HCT116 (cell line): ENCODE measurements around the gene EGFR. TPM values are rescaled to one million over a fixed set of nuclear protein-coding genes. Genes with fewer than 3 reads are reported as not detected.

ENCODE experiments used
- ATAC-seq: fragments of 200-7000 bp; cut with Tn5 transposase; 2 replicates; pipeline ENCODE4 v1.9.1; 2020; ENCODE audit warnings: mild to moderate bottlenecking, moderate library complexity
- BruUV-seq: library from RNA; stranded (reverse); fragments of 400-500 nt; replicated peaks from 2 replicates; lab custom pipeline; 2021; lab: Mats Ljungman, UMichigan
- CTCF ChIA-PET: fragments of 300-600 bp; sonication (Branson Sonifier 250); formaldehyde crosslinking; loops from one replicate; lab custom pipeline; 2021; ENCODE audit warnings: antibody characterized with exemption; lab: Charles Lee
- POLR2A ChIA-PET: fragments of 300-600, 350-600 bp; sonication (Branson Sonifier 250); formaldehyde crosslinking; loops from one replicate; lab custom pipeline; 2021; ENCODE audit warnings: antibody characterized with exemption; lab: Charles Lee
- RAD21 ChIA-PET, 2 experiments: fragments of 300-600 bp; sonication (Branson Sonifier 250); formaldehyde crosslinking; loops; one replicate each; lab custom pipeline; 2023; ENCODE audit warnings: low total read pairs in 2 of 2; ENCODE audit not compliant: uncharacterized antibody in 2 of 2, unreplicated experiment in 2 of 2, low non-redundant PET in 1 of 2; lab: Charles Lee
- DNase-seq: peaks from one replicate; pipeline ENCODE4 v3.0.0-alpha.2; 2010; ENCODE audit warnings: low read depth, low spot score
- H2AFZ ChIP-seq: fragments of 200-600 bp; shearing (Covaris generic), sonication (generic); 2 replicates; pipeline ENCODE4 v1.6.1; 2017; ENCODE audit warnings: low read depth, mixed run types, mixed read lengths, antibody characterized with exemption, low read length; ENCODE audit not compliant: poor library complexity, severe bottlenecking
- H3K27ac ChIP-seq: 2 replicates; pipeline ENCODE4 v1.5.1; 2012; ENCODE audit warnings: low read depth, low read length
- H3K27me3 ChIP-seq: fragments of 200-600 bp; sonication (generic); 2 replicates; pipeline ENCODE4 v1.6.1; 2016; ENCODE audit warnings: mixed run types, low read length, mixed read lengths; ENCODE audit not compliant: insufficient read depth
- H3K36me3 ChIP-seq, 2 experiments: fragments of 200-500 bp in 1 of 2; fragments of 200-600 bp in 1 of 2; sonication (Bioruptor generic) in 1 of 2; sonication (generic) in 1 of 2; 2 replicates each; pipeline versions ENCODE4 v1.5.1 to v1.6.1; 2014 to 2016; ENCODE audit warnings: low read length in 2 of 2, inconsistent platforms in 1 of 2, mixed read lengths in 1 of 2, mixed run types in 1 of 2; ENCODE audit not compliant: insufficient read depth in 2 of 2, control insufficient read depth in 1 of 2
- H3K4me1 ChIP-seq, 2 experiments: fragments of 200-600 bp in 1 of 2; sonication (generic) in 1 of 2; 2 replicates each; pipeline versions ENCODE4 v1.5.1 to v1.6.1; 2012 to 2017; ENCODE audit warnings: low read length in 2 of 2, inconsistent platforms in 1 of 2, mild to moderate bottlenecking in 1 of 2, mixed read lengths in 1 of 2, mixed run types in 1 of 2, moderate library complexity in 1 of 2; ENCODE audit not compliant: insufficient read depth in 2 of 2, control insufficient read depth in 1 of 2
- H3K4me2 ChIP-seq: fragments of 200-600 bp; sonication (generic); 2 replicates; pipeline ENCODE4 v1.6.1; 2017; ENCODE audit warnings: mixed run types, low read length, mixed read lengths
- H3K4me3 ChIP-seq, 2 experiments: fragments of 200-600 bp in 1 of 2; sonication (generic) in 1 of 2; replicated peaks in 1 of 2; 2 replicates each; pipeline ENCODE4 v1.5.1; 2011 to 2016; ENCODE audit warnings: low read length in 2 of 2, control low read depth in 1 of 2, low read depth in 1 of 2, mild to moderate bottlenecking in 1 of 2, mixed read lengths in 1 of 2, mixed run types in 1 of 2
- H3K79me2 ChIP-seq: fragments of 200-600 bp; sonication (generic); 2 replicates; pipeline ENCODE4 v1.6.1; 2017; ENCODE audit warnings: mild to moderate bottlenecking, mixed run types, low read length, moderate library complexity, mixed read lengths; ENCODE audit not compliant: insufficient read depth
- H3K9ac ChIP-seq: fragments of 200-600 bp; sonication (generic); 2 replicates; pipeline ENCODE4 v1.6.1; 2016; ENCODE audit warnings: low read length, mixed read lengths
- H3K9me2 ChIP-seq: fragments of 200-600 bp; sonication (generic), shearing (Covaris generic); 2 replicates; pipeline ENCODE4 v1.6.1; 2017; ENCODE audit warnings: mixed run types, mild to moderate bottlenecking, moderate library complexity; ENCODE audit not compliant: insufficient read depth
- H3K9me3 ChIP-seq, 2 experiments: fragments of 200-500 bp in 1 of 2; fragments of 200-600 bp in 1 of 2; sonication (Bioruptor generic) in 1 of 2; sonication (generic) in 1 of 2; 2 replicates each; pipeline ENCODE4 v1.6.1; 2014 to 2017; ENCODE audit warnings: low read length in 2 of 2, mixed read lengths in 2 of 2, inconsistent platforms in 1 of 2, low read depth in 1 of 2, mild to moderate bottlenecking in 1 of 2, mixed run types in 1 of 2, moderate library complexity in 1 of 2; ENCODE audit not compliant: control insufficient read depth in 1 of 2, insufficient read depth in 1 of 2
- H4K20me1 ChIP-seq: fragments of 200-600 bp; sonication (generic), shearing (Covaris generic); 2 replicates; pipeline ENCODE4 v1.6.1; 2017; ENCODE audit warnings: mixed run types, mild to moderate bottlenecking, moderate library complexity; ENCODE audit not compliant: insufficient read depth
- ELF1 ChIP-seq: IDR thresholded peaks from 2 replicates; pipeline ENCODE4 v1.6.1; 2012; ENCODE audit warnings: low read depth, borderline replicate concordance
- EZH2phosphoT487 ChIP-seq: fragments of 200-600 bp; IDR thresholded peaks from 2 replicates; pipeline ENCODE4 v1.6.1; 2018; ENCODE audit warnings: antibody characterized with exemption, borderline replicate concordance
- POLR2AphosphoS5 ChIP-seq: IDR thresholded peaks from 2 replicates; pipeline ENCODE4 v1.6.1; 2011; ENCODE audit warnings: mild to moderate bottlenecking, low read depth, low read length, moderate library complexity
- SP1 ChIP-seq: IDR thresholded peaks from 2 replicates; pipeline ENCODE4 v1.6.1; 2012; ENCODE audit warnings: low read depth
- YY1 ChIP-seq: IDR thresholded peaks from 2 replicates; pipeline ENCODE4 v1.6.1; 2011; ENCODE audit warnings: low read length, low read depth, moderate library complexity, mild to moderate bottlenecking; ENCODE audit not compliant: insufficient replicate concordance; ENCODE audit errors: extremely low read depth
- ZNF274 ChIP-seq: fragments of 200-500 bp; sonication (Bioruptor generic); IDR thresholded peaks from 2 replicates; pipeline ENCODE4 v1.6.1; 2014; ENCODE audit warnings: mild to moderate bottlenecking, low read depth, low read length, inconsistent platforms
- intact Hi-C: fragments of 100-400 bp; cut with micrococcal nuclease; formaldehyde crosslinking; loops from 2 replicates; pipeline ENCODE4 v1.10.0; 2022
- total RNA-seq: library from RNA; stranded (reverse); gene quantifications from one replicate; pipeline ENCODE4 v1.2.1, GENCODE V29; 2021; ENCODE audit not compliant: unreplicated experiment
- TF ChIP-seq, protein P1 (sequence below): IDR thresholded peaks from 2 replicates; pipeline ENCODE4 v1.6.1; 2011; ENCODE audit warnings: mild to moderate bottlenecking, low read length, moderate library complexity; ENCODE audit not compliant: insufficient replicate concordance; ENCODE audit errors: extremely low read depth

The EGFR gene
- total RNA-seq, 1 experiment from 2014 or later = 71.5 TPM

DNA sequence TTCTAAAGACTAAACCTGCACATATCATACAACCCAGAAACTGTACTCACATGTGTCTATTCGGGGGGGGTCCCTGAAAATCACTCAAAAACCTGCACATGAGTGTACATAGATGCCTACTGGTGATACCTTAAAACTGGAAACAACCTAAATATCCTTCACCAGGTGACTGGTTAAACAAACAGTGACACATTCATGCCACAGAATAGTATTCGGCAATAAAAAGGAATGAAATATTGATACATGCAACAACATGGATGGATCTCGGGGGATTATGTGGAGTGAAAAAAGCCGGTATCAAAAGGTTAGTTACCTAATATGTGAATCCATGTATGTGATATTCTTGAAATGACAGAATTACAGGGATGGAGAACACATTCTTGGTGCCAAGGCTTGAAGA is 32.1 kb upstream of the EGFR start (continued):
- TF ChIP-seq YY1 (no peak), ZNF274 (no peak)
- TF ChIP-seq, protein P1, sequence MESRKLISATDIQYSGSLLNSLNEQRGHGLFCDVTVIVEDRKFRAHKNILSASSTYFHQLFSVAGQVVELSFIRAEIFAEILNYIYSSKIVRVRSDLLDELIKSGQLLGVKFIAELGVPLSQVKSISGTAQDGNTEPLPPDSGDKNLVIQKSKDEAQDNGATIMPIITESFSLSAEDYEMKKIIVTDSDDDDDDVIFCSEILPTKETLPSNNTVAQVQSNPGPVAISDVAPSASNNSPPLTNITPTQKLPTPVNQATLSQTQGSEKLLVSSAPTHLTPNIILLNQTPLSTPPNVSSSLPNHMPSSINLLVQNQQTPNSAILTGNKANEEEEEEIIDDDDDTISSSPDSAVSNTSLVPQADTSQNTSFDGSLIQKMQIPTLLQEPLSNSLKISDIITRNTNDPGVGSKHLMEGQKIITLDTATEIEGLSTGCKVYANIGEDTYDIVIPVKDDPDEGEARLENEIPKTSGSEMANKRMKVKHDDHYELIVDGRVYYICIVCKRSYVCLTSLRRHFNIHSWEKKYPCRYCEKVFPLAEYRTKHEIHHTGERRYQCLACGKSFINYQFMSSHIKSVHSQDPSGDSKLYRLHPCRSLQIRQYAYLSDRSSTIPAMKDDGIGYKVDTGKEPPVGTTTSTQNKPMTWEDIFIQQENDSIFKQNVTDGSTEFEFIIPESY = no peak
- TF ChIP-seq, all 23 proteins: peak for 0

DNA sequence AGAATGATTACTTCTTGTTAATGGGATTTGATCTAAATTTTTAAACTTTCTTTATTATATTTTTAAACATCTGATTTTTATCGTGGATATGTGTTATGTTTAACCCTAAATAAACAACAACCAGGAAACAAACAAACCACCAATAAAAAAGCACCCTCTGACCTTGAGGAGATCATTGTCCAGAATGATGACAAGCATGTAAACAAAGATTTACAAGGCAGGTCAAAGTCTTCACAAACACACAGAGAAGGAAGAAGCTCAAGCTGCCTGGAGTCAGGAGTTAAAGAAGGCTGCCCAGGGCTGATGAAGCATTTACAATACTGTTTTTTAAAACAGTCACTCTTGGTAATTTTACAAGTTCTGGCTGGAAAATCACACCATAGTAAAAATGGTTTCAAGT is 31.0 kb upstream of the EGFR start:
- ChIA-PET POLR2A (no interaction called here), RAD21 (no interaction called here), CTCF (no interaction called here)
- H3K4me1 ChIP-seq = peaks cover 0 to 15% of the 10 kb centered on the region in 2 experiments; a peak in 1 of 4 replicates
- DNase-seq (no peak), ATAC-seq (no peak)
- H3K9ac ChIP-seq = no peak overlapping the region
- no peak overlapping the region for H3K4me2 ChIP-seq
- no peaks in the 10 kb centered on the region for H4K20me1 ChIP-seq
- no peaks in the 10 kb centered on the region for H3K36me3 ChIP-seq
- intact Hi-C loops = no loop called here
- H3K4me3 ChIP-seq = no peak overlapping the region
- no peaks in the 10 kb centered on the region for H3K79me2 ChIP-seq
- BruUV-seq = no TSS peak
- H3K9me2 ChIP-seq = no peaks in the 10 kb centered on the region
- H3K27me3 ChIP-seq = no peaks in the 10 kb centered on the region
- no peak overlapping the region for H3K27ac ChIP-seq
- H3K9me3 ChIP-seq = no peaks in the 10 kb centered on the region
- peak overlapping the region; percentile 12 for H2AFZ ChIP-seq
- no peak for TF ChIP-seq ELF1
- TF ChIP-seq SP1 = no peak
- no peak for TF ChIP-seq POLR2AphosphoS5
- TF ChIP-seq EZH2phosphoT487 = no peak
